Esophagus muscularis mucosa (tissue), 4 donors: ENCODE measurements around the gene IFT20. TPM values are rescaled to one million over a fixed set of nuclear protein-coding genes. Genes with fewer than 3 reads are reported as not detected.
"Not testable (repeated sequence)": the region's sequence is repeated elsewhere in the genome, so short reads cannot be mapped to it uniquely, and the experiment has no call there.

Source experiments
- DNase-seq: peaks from one replicate; pipeline ENCODE4 v3.0.0-alpha.2; 2017; ENCODE audit errors: extremely low spot score
- H3K27ac ChIP-seq, 4 donors: fragments of 200-600 bp; sonication (generic); replicated peaks in 1 of 4; 1 replicate in 3 of 4; 2 replicates in 1 of 4; pipeline ENCODE4 v1.5.1; 2016 to 2019; ENCODE audit warnings: mild to moderate bottlenecking in 1 of 4
- H3K27me3 ChIP-seq, 4 donors: fragments of 200-600 bp; sonication (generic); one replicate each; pipeline versions ENCODE4 v1.5.1 to v1.6.0; 2016 to 2019
- H3K36me3 ChIP-seq, 4 donors: fragments of 200-600 bp; sonication (generic); one replicate each; pipeline ENCODE4 v1.5.1; 2016 to 2019
- H3K4me1 ChIP-seq, 4 donors: fragments of 200-600 bp; sonication (generic); one replicate each; pipeline ENCODE4 v1.5.1; 2016 to 2019
- H3K4me3 ChIP-seq, 4 donors: fragments of 200-600 bp; sonication (generic); 1 replicate in 2 of 4; 2 replicates in 2 of 4; pipeline ENCODE4 v1.5.1; 2016 to 2019; ENCODE audit warnings: mild to moderate bottlenecking in 4 of 4, moderate library complexity in 1 of 4
- H3K9me3 ChIP-seq, 4 donors: fragments of 200-600 bp; sonication (generic); 1 replicate in 3 of 4; 2 replicates in 1 of 4; pipeline ENCODE4 v1.5.1; 2016 to 2019
- CTCF ChIP-seq, 3 experiments: fragments of 200-600 bp in 2 of 3; fragments of 450-650 bp in 1 of 3; sonication (generic) in 2 of 3; IDR thresholded peaks; one replicate each; pipeline ENCODE4 v1.5.1; 2017 to 2019; ENCODE audit warnings: antibody characterized with exemption in 3 of 3, mild to moderate bottlenecking in 2 of 3, moderate library complexity in 1 of 3
- EP300 ChIP-seq: sonication (generic); formaldehyde crosslinking; IDR thresholded peaks from one replicate; pipeline ENCODE4 v1.6.1; 2017; ENCODE audit warnings: antibody characterized with exemption
- POLR2A ChIP-seq: fragments of 450-650 bp; IDR thresholded peaks from one replicate; pipeline ENCODE4 v1.6.1; 2017; ENCODE audit warnings: antibody characterized with exemption, moderate library complexity, mild to moderate bottlenecking, low read depth
- POLR2AphosphoS5 ChIP-seq, 2 donors: sonication (generic); formaldehyde crosslinking; IDR thresholded peaks; one replicate each; pipeline ENCODE4 v1.6.1; 2017; ENCODE audit warnings: antibody characterized with exemption in 2 of 2
- WGBS: methylation state at CpG from one replicate; pipeline ENCODE4 v1.1.5; 2018; 5-methylcytosine and 5-hydroxymethylcytosine counted together
- intact Hi-C: fragments of 100-400 bp; cut with DNase I; formaldehyde crosslinking; loops from one replicate; pipeline ENCODE4 v1.15.1; 2023
- total RNA-seq, 4 donors: library from RNA; depleted of rRNA; stranded (reverse); fragments of >200 nt; gene quantifications; one replicate each; pipeline versions ENCODE4 v1.1.0 to v1.2.1, GENCODE V29; 2016

The IFT20 gene
- total RNA-seq, 4 donors from 2014 or later: 41.3 to 63.5 (median 47.0) TPM

GRCh38 chr17:28343491-28343932 lies 8.2 kb upstream of the IFT20 start:
- Histone ChIP-seq H3K4me3 (no peak overlapping the region), H3K27ac (no peak overlapping the region), H3K27me3 (no peaks in the 10 kb centered on the region), H3K9me3 (no peaks in the 10 kb centered on the region), H3K36me3 (peaks cover 62 to 94% (median 93%) of the 10 kb centered on the region in 4 donors), H3K4me1 (peaks cover 19 to 36% (median 29%) of the 10 kb centered on the region in 4 donors)
- DNase-seq: no peak
- intact Hi-C loops: no loop called here
- TF ChIP-seq CTCF (IDR thresholded peaks at IDR 0.05) (no peak), POLR2AphosphoS5 (IDR thresholded peaks at IDR 0.05) (no peak), POLR2A (no peak), EP300 (no peak)
- 82% methylated on average over 9 of the region's 10 CpGs for WGBS

- Histone ChIP-seq H3K36me3 (peaks cover 52 to 82% (median 81%) of the 10 kb centered on the region in 4 donors), H3K27me3 (no peaks in the 10 kb centered on the region), H3K9me3 (no peaks in the 10 kb centered on the region), H3K27ac (no peak overlapping the region), H3K4me1 (peaks cover 29 to 43% (median 37%) of the 10 kb centered on the region in 4 donors), H3K4me3 (no peak overlapping the region)
- WGBS: 91% methylated on average over 14 of the region's 14 CpGs
- intact Hi-C loops: no loop called here
- no peak for DNase-seq
- TF ChIP-seq POLR2A (no peak), POLR2AphosphoS5 (IDR thresholded peaks at IDR 0.05) (no peak), EP300 (no peak), CTCF (IDR thresholded peaks at IDR 0.05) (no peak)
These were observed 7.0 kb upstream of the IFT20 start for GRCh38 chr17:28342313-28342712.

GRCh38 chr17:28341516-28341915 lies 6.2 kb upstream of the IFT20 start:
- Histone ChIP-seq H3K36me3 (peaks cover 44 to 74% (median 73%) of the 10 kb centered on the region in 4 donors), H3K27me3 (no peaks in the 10 kb centered on the region), H3K9me3 (no peaks in the 10 kb centered on the region), H3K27ac (no peak overlapping the region), H3K4me1 (peaks cover 29 to 46% (median 37%) of the 10 kb centered on the region in 4 donors), H3K4me3 (no peak overlapping the region)
- DNase-seq: no peak
- intact Hi-C loops: no loop called here
- TF ChIP-seq POLR2A: no peak
- no peak for TF ChIP-seq CTCF (IDR thresholded peaks at IDR 0.05)
- TF ChIP-seq POLR2AphosphoS5 (IDR thresholded peaks at IDR 0.05): no peak
- no peak for TF ChIP-seq EP300
- 88% methylated on average over 10 of the region's 11 CpGs for WGBS

GRCh38 chr17:28340374-28340773 lies 5.1 kb upstream of the IFT20 start:
- Histone ChIP-seq H3K9me3 (no peaks in the 10 kb centered on the region), H3K27me3 (no peaks in the 10 kb centered on the region), H3K4me3 (no peak overlapping the region), H3K4me1 (peaks cover 36 to 45% (median 42%) of the 10 kb centered on the region in 4 donors), H3K27ac (no peak overlapping the region), H3K36me3 (peaks cover 43 to 63% (median 62%) of the 10 kb centered on the region in 4 donors)
- 86% methylated on average over 6 of the region's 6 CpGs for WGBS
- intact Hi-C loops: no loop called here
- DNase-seq: no peak
- TF ChIP-seq POLR2AphosphoS5 (IDR thresholded peaks at IDR 0.05) (no peak), CTCF (IDR thresholded peaks at IDR 0.05) (no peak), EP300 (no peak), POLR2A (no peak)

- no peaks in the 10 kb centered on the region for H3K9me3 ChIP-seq
- no peak overlapping the region for H3K4me3 ChIP-seq
- DNase-seq: no peak
- peaks cover 40 to 53% (median 52%) of the 10 kb centered on the region in 4 donors for H3K36me3 ChIP-seq
- H3K4me1 ChIP-seq: peaks cover 40 to 49% (median 45%) of the 10 kb centered on the region in 4 donors
- TF ChIP-seq POLR2A (no peak), CTCF (IDR thresholded peaks at IDR 0.05) (no peak), POLR2AphosphoS5 (IDR thresholded peaks at IDR 0.05) (no peak), EP300 (no peak)
- H3K27me3 ChIP-seq: no peaks in the 10 kb centered on the region
- 97% methylated on average over 6 of the region's 15 CpGs for WGBS
- intact Hi-C loops: loop anchor here (10.0 kb wide), 1 partner anchor 295 kb away; the partner anchor contains the start of gene NLK
- H3K27ac ChIP-seq: no peak overlapping the region
These were observed 4.2 kb upstream of the IFT20 start for GRCh38 chr17:28339431-28339830.

GRCh38 chr17:28338769-28339212 lies 3.5 kb upstream of the IFT20 start:
- H3K27me3 ChIP-seq, H3K4me3 ChIP-seq, DNase-seq, H3K9me3 ChIP-seq: not testable (repeated sequence)
- intact Hi-C loops: loop anchor here (10.0 kb wide), 1 partner anchor 294 kb away; the partner anchor contains the start of gene NLK
- Histone ChIP-seq H3K27ac (peak overlapping the region in 2 of 4 donors; percentile 10 to 97), H3K36me3 (peaks cover 39 to 47% (median 46%) of the 10 kb centered on the region in 4 donors), H3K4me1 (peaks cover 46 to 55% (median 52%) of the 10 kb centered on the region in 4 donors)
- 96% methylated on average over 8 of the region's 8 CpGs for WGBS
